GM21786 (cell line): Measurements from ENCODE around the gene CARMIL1.
"Not testable (repeated sequence)": the region's sequence is repeated elsewhere in the genome, so short reads cannot be mapped to it uniquely, and the experiment has no call there.

Experiments used
- ATAC-seq: cut with Tn5 transposase; IDR thresholded peaks from one replicate; pipeline ENCODE4 v1.9.1; 2021; ENCODE audit not compliant: unreplicated experiment

CARMIL1 gene

GRCh38 chr6:25435416-25435985, 156.3 kb downstream of the CARMIL1 start:
- no peak for ATAC-seq

- ATAC-seq, result no peak
Measured at GRCh38 chr6:25436760-25437159, 157.6 kb downstream of the CARMIL1 start.

DNA sequence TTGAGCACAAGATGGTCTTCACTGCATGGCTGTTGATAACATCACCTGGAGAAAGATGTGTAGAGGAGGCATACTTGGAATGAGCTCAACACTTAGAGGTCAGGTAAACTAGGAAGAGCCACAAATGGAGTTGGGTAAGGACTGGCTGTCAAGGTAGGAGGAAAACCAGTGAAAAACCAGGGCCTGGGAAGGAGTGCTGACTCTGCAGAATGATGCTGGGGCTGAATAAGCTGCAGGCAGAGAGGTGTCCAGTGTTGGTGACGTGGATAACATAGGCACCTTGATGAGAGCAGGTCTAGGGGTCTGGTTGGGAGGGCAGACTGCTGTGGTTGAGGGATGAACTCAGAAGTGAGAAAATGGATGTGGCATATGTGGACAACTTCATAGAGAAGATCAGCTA, 160.2 kb downstream of the CARMIL1 start:
- no peak for ATAC-seq

DNA sequence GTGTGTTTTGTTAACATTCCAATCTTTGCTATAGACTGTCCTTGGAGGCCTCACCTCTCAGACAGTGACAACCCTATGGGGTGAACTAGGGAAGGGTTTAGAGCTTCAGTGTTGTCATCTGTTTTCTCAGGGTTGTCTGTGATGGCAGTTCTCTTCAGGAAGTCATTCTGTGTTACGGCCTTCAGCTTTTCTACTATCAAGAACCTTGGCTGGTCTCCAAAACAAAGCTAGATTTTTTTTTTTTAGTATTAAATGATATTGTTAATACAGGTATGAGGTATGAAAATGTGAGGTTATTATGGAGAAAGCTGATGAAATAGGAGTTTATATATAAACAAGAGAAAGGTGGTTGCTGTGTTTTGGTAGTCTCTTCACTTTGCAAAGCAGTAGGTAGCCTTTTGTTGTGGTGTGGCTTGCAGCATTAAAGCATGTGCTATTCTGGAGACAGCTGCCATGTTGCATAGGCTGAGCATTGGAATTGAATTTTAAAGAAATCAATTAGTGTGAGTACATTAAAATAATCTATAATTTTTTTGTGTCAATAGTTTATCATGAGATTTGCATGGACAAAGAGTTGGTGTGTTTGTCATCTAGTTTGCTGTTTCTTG, 162.6 kb downstream of the CARMIL1 start:
- ATAC-seq, result no peak

DNA sequence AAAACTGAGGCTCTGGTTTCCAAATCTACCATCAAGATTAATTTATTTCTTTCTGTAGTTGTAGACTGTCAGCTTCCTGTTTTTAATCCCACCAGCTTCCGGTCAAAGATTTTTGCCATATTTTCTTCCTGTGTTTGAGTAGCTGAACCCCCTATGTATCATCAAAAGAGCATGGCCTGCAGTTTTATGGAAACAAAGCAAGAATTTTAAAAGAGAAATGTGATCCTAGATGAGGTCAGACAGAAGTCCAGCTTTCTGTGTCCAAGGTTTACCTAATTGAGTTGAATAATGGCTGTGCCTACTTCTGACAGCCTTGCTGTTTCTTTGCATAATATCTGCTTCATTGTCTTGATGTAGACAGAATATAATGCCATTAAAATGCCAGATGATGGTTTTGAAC, 163.7 kb downstream of the CARMIL1 start:
- ATAC-seq, result no peak

- ATAC-seq, result not testable (repeated sequence)
Measured at GRCh38 chr6:25444521-25444920, 165.3 kb downstream of the CARMIL1 start.

- no peak for ATAC-seq
Measured at GRCh38 chr6:25446830-25447569, 167.8 kb downstream of the CARMIL1 start.

DNA sequence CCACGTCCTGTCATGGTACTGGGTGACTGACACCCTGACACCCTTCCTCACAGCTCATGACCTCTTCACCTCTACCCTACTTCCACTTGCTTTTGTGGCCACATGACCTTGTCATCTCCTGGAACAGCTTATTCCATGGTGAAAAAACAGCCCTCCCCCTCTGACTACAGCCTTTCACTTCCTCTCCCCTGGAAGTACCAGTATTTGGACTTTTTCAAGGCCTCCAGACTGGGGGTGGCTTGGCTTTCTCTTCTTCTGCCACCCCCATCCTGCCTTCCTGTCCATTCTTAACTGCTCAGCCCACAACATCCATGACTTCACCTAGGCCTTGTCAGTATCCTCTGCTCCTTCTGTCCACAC, 168.4 kb downstream of the CARMIL1 start:
- no peak for ATAC-seq

DNA sequence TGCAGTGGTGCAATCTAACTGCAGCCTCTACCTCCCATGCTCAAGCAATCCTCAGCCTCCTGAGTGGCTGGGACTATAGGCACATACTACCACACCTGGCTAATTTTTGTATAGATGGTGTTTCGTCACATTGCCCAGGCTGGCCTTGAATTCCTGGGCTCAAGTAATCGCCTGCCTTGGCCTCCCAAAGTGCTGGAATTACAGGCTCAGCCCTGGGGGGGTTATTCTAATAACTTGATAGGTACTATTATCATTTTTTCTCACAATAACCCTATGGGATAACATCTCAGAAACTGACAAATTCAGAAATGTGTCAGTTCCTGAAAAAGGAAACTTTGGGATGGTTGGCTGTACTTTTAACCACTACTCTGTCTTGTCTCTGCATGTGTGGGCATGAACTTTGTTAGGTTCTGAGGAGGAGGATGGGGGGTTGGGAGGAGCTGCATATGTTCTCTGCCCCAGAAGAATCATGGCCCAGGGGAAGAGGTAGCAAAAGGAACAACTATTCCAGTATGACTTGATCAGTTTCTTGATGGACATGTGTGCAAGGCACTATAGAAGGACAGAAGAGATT, 169.9 kb downstream of the CARMIL1 start:
- ATAC-seq, result no peak

GRCh38 chr6:25449774-25450173, 170.6 kb downstream of the CARMIL1 start:
- no peak for ATAC-seq

- ATAC-seq, result no peak
Measured at GRCh38 chr6:25450469-25451198, 171.5 kb downstream of the CARMIL1 start.

- ATAC-seq, result no peak
Measured at GRCh38 chr6:25452031-25452430, 172.9 kb downstream of the CARMIL1 start.

DNA sequence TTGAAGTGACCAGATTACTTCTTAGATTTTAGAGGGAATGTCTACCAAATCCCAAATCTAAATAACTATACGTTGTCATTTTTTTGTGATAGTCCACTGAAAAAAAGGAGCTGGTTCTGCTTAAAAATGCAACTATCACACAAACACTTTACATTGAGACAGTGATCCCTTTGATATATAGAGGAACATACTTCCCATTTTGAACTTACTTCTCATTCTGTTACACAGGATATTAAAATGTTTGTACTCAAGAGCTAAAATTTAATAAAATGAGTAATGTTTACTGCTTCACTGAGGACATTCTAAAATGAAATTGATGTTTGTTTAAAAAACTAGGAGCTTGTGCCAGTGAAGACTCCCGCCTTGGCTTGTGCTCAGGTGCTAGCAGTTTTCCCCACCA, 174.1 kb downstream of the CARMIL1 start:
- no peak for ATAC-seq

- no peak for ATAC-seq
Measured at GRCh38 chr6:25454136-25454535, 175.0 kb downstream of the CARMIL1 start.

DNA sequence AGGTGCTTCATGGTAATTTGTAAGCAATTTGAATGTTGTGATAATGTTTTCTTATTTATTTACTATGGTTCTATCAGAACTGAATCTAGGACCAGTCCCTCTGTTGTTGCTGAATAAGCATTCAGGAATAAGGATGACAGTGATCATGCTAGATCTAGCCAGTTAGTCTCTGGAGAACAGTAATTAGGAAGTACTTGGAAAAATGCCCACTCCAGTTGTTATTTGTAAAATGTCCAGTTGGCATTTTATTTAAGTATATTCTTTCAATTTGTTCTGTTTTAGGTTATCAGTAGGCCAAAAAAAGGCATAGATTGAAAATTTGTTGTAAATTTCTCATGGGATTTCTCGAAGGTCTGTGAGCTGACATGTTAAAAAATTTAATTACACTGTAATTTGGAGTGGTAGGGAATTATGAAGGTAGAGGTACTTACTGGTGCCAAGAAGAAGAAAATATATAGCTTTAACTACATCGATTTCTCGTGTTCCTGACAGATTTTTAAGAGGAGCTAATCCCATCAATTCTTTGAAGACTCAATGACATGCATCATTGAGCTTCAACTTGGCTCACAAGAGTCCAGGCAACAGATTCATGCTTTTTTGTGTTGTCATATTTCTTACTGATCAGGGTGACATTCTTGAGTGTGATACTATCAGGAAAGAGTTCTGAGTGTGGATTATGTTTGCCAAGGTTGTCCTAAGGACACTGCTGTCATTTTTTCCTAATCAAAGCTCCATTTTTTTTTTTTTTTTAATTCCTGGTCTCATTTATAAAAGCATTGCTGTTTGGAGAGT, 177.3 kb downstream of the CARMIL1 start:
- ATAC-seq, result no peak

DNA sequence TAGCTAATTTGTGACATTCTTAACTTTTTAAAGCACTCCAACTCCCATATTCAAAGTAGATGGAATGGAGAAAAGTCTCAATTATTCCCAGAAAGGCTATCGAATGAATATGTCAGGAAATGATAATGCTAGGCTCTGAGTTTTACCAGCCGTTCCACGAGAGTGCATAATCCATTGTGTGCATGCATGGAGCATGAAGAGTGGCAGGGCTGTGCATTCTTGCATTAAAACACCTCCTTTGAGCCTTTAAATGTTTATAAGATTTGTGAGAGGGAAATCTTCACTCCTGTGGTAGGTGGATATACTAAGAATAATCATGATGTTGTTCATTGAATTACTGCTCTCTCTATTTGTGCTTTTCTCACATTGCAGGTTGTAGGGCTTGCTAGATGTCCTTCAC, 178.3 kb downstream of the CARMIL1 start:
- ATAC-seq, result no peak

DNA sequence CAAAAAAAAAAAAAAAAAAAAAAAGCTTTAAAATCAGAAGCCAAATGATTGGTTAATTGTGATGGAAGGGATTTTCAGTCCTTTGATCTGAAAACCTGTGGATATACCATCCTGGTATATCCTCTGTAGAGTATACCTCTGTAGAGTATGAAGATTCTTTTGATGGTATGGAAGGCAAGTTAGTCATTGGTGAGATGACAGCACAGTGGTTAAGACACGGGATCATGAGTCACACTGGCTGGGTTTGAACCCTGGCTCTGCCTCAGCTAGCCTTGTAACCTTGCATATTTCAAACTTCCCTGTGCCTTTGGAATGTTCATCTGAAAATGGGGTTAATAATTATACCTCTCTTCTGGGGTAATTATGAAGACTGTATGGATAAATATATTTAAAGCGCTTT, 179.3 kb downstream of the CARMIL1 start:
- no peak for ATAC-seq

DNA sequence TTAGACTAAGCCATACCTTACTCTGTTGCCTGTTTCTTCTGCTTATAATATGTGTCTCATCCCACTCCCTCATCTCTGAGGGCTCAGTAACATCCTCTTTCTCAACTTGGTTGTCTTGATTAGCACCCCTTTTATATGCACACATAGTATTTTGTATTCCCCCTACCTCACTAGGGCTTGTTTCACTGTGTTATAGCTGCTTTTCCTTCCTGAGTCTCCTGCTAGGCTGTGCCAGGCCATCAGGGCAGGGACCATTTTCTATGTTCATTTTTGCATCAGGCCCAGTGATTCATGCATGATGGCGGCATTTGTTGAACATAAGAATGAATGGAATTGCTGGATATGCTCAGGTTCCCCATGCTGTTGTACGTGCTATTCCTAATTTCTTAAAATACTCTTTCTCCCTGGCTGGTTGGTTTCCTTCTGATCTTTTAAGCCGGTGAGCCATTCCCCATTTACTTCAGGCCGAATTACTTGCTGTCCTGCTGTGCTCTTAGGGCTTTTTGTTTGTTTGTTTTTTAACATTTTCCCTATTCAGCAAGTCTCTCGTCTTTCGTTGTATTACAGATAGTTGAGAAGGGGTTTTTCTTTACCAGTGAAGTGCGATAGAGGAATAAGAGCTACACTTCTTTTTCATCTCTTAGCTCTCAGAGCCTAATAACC, 183.2 kb downstream of the CARMIL1 start:
- ATAC-seq, result no peak

DNA sequence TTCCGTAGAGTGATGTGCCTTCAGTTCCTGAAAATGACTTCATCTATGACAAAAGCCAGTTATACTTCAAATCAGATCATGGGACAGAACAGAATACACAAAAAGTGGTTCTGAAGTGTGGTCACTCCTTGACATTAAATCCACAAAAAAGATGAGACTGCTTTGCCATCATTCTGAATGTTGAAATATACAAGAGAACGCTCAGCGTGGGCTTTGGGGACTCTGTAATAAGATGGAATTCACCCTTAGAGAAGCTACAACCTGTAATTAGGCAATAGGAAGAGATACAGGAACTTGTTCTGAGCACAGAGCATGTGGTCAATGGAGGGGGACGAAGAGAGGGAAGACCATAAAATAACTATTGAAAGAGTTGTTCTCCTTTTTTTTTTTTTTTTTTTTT, 184.3 kb downstream of the CARMIL1 start:
- no peak for ATAC-seq

GRCh38 chr6:25464225-25464624, 185.1 kb downstream of the CARMIL1 start:
- ATAC-seq, result no peak
